Epithelial cell of proximal tubule (primary cell): ENCODE results near the gene PPP2R5D. TPM values are rescaled to one million over a fixed set of nuclear protein-coding genes. Genes with fewer than 3 reads are reported as not detected.
"Not testable (repeated sequence)": the region's sequence is repeated elsewhere in the genome, so short reads cannot be mapped to it uniquely, and the experiment has no call there.

Experiments
- DNase-seq: peaks from one replicate; pipeline ENCODE4 v3.0.0-alpha.2; 2011; ENCODE audit warnings: low read depth
- H3K4me3 ChIP-seq: 2 replicates; pipeline ENCODE4 v1.5.1; 2011; ENCODE audit warnings: low read depth, mild to moderate bottlenecking, low read length
- CTCF ChIP-seq: conservative IDR thresholded peaks from 2 replicates; pipeline ENCODE4 v1.5.1; 2012; ENCODE audit warnings: low read depth, mild to moderate bottlenecking, low read length
- total RNA-seq: library from RNA; depleted of rRNA; stranded (reverse); fragments of >200 nt; gene quantifications from 2 replicates; pipeline ENCODE4 v1.2.3, GENCODE V29; 2015

PPP2R5D gene
- total RNA-seq, 1 donor from 2014 or later: 94.2 TPM

- no peak for DNase-seq
- H3K4me3 ChIP-seq: no peak overlapping the region
- no peak for TF ChIP-seq CTCF
Measured at GRCh38 chr6:42989923-42990322, 5.6 kb downstream of the PPP2R5D start.

GRCh38 chr6:42993445-42993844 lies 9.1 kb downstream of the PPP2R5D start:
- TF ChIP-seq CTCF: no peak
- DNase-seq: no peak
- H3K4me3 ChIP-seq: no peak overlapping the region

- TF ChIP-seq CTCF: peak; percentile 22
- H3K4me3 ChIP-seq: no peak overlapping the region
- no peak for DNase-seq
Measured at GRCh38 chr6:42996513-42996912, 12.1 kb downstream of the PPP2R5D start.

- not testable (repeated sequence) for DNase-seq, H3K4me3 ChIP-seq
Measured at GRCh38 chr6:42998205-42998604, 13.8 kb downstream of the PPP2R5D start.

GRCh38 chr6:43001843-43002242 lies 17.5 kb downstream of the PPP2R5D start:
- no peak overlapping the region for H3K4me3 ChIP-seq
- TF ChIP-seq CTCF: no peak
- no peak for DNase-seq

- no peak for DNase-seq
- no peak overlapping the region for H3K4me3 ChIP-seq
- no peak for TF ChIP-seq CTCF
Measured at GRCh38 chr6:43005844-43006243, 21.5 kb downstream of the PPP2R5D start.

GRCh38 chr6:43006251-43006650 lies 21.9 kb downstream of the PPP2R5D start:
- no peak for TF ChIP-seq CTCF
- no peak for DNase-seq
- no peak overlapping the region for H3K4me3 ChIP-seq

- no peak for TF ChIP-seq CTCF
- no peak overlapping the region for H3K4me3 ChIP-seq
- DNase-seq: no peak
Measured at GRCh38 chr6:43007126-43007525, 22.8 kb downstream of the PPP2R5D start.
